HG03025 (cell line): ENCODE measurements around the gene RFX3.
A peak's percentile ranks its signal among the peaks of the same experiment; 100 is the strongest.

ENCODE experiments used
- ATAC-seq: cut with Tn5 transposase; IDR thresholded peaks from one replicate; pipeline ENCODE4 v1.9.1; 2021; ENCODE audit warnings: mild to moderate bottlenecking, moderate library complexity; ENCODE audit not compliant: unreplicated experiment, low FRiP score

The RFX3 gene

GRCh38 chr9:3441197-3441816 is 84.5 kb downstream of the RFX3 start:
- peak; percentile 86 for ATAC-seq

- no peak for ATAC-seq
These were observed 89.0 kb downstream of the RFX3 start for GRCh38 chr9:3436629-3437420.

DNA sequence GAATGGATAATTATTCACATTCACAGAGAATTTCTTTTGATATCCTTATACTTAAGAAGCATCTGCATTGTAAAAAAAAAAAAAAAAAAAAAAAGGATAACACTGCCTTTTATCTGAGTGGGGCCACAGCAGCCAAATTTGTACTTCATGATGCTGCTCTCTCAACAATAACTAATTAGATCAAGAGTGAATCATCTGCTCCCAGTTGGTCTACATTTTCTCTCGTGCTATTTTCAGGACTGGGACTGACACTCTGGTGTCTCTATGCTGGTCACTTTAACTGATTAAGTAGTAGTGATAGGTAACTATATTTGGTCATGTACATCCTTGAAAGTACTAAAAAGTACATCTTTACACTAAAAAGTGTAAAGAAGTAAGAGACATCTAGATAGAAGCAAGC is 90.1 kb downstream of the RFX3 start:
- no peak for ATAC-seq

DNA sequence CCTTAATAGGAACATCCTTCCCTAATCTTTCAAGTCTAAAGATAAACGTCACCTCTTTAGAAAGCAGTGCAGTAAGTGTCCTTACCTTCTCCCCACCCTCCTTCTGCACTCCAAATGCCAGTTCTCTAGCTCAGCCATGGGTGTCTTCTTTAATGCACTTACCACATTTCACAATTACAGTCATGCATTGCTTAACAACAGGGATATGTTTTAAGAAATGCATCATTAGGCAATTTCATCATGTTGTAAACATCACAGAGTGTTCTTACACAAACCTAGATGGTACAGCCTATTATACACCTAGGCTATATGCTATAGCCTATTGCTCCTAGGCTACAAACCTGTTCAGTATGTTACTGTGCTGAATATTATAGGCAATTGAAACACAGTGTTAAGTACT is 91.2 kb downstream of the RFX3 start:
- no peak for ATAC-seq

DNA sequence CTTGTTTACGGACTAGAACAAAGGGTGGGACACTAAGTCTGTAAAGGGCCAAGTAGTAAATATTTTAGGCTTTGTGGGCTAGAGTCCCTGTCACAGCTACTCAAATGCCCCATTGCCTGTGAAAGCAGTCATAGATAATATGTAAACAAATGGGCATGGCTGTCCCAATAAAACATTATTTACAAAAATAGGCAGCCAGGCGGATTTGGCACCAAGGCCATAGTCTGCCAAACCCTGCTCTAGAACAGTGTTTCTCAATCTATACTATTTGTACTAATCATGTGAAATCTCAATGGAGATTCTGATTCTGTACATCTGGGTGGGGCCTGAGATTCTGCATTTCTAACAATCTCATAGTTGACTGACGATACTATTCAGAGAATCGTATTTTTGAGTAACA is 92.0 kb downstream of the RFX3 start:
- no peak for ATAC-seq

- no peak for ATAC-seq
These were observed 92.7 kb downstream of the RFX3 start for GRCh38 chr9:3433066-3433465.

- ATAC-seq: no peak
These were observed 93.9 kb downstream of the RFX3 start for GRCh38 chr9:3431890-3432289.

- no peak for ATAC-seq
These were observed 105.9 kb downstream of the RFX3 start for GRCh38 chr9:3419893-3420292.

DNA sequence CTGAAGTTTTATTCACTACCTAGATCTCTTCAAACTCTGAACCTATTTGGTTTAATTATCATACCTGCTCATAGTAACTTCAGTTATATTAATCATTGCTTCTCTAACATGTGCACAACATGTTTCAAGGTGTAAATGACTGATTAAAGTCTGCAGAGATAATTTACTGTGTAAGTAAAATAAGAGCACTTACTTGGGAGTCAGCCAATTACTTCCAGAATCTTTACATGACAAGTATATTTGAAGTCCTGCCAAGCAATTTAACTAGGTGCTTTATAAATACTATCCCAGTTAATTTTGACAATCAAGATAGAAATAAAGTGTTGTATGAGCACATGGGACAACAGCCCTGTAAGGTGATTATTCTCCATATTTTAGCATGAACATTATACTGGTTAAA is 109.9 kb downstream of the RFX3 start:
- ATAC-seq: no peak

GRCh38 chr9:3413984-3414383 is 111.8 kb downstream of the RFX3 start:
- ATAC-seq: no peak

GRCh38 chr9:3410461-3410860 is 115.3 kb downstream of the RFX3 start:
- ATAC-seq: no peak

- ATAC-seq: no peak
These were observed 116.3 kb downstream of the RFX3 start for GRCh38 chr9:3409453-3409852.

- no peak for ATAC-seq
These were observed 122.5 kb downstream of the RFX3 start for GRCh38 chr9:3403315-3403714.

GRCh38 chr9:3401221-3401954 is 124.4 kb downstream of the RFX3 start:
- no peak for ATAC-seq

- no peak for ATAC-seq
These were observed 127.6 kb downstream of the RFX3 start for GRCh38 chr9:3398232-3398648.

GRCh38 chr9:3397766-3398165 is 128.0 kb downstream of the RFX3 start:
- ATAC-seq: no peak

DNA sequence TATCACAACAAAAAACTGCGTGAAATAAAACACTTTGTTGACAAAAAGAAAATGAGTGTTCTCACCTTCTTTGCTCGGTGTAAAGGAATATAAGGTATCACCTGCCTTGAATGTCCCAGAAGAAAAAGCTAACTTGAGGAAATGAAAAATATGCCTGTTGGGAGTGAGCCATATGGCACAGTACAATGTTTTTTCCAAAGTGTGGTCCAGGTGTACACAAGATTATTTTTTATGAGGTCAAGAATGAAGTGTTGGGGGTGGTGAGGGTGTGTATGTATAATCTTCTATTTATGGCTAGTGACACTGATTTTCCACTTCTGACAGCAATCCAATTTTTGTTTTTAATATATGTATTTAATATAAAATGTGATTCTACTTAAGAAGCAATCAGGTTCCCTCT is 134.4 kb downstream of the RFX3 start:
- no peak for ATAC-seq

- no peak for ATAC-seq
These were observed 139.0 kb downstream of the RFX3 start for GRCh38 chr9:3386753-3387152.

DNA sequence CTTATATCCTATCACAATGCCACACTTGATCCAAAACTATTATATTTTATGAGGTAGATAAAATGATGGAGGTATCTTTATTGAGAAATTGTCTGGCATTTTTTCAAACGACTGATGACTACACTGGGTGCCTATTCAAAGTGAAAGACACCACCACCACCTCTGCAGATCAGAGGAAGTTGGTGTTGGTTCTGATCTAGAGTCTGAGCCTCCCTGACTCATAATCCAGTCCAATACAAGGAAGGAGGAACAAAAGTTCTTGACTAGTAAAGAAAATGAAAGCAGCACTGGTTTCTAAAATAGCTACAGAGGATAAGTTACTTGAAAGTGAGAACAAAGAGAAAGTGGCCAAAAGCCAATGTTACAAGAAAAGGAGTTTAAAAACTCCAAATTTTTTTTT is 139.9 kb downstream of the RFX3 start:
- peak; percentile 81 for ATAC-seq

DNA sequence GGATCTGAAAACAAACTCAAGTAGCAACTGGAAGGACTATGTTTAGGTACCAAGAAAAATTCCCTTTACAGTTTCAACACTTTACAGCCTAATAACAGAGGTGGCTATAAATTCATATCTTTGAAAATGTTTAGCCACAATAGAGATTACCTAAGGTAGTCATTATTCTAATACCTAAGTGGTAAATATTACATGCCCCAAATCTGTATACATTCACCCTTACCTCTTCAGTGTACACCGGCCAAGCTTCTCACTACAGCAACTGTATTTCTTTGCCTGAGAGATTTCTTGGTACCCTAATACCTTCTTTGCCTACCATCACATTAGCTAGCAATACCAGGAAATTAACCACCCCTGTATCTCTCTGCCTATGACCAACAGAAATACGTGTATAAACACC is 154.0 kb downstream of the RFX3 start:
- ATAC-seq: no peak

DNA sequence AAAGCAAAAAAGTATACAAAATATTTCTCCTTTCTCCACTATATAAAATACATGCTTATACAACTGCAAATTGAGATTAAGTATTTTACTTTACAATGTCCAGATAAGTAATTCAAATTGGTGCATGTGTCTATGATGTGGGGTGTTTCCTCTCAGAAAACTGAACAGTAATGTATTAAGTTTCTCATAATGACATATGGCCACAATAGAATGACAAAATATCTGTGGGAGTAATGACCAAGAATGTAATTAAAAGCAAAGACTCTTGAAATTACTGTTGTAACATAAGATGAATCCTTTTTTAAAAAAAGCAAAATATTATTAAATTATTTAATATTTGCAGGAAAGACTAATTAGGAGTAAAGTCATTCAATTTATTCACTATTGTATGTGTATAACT is 155.1 kb downstream of the RFX3 start:
- ATAC-seq: no peak

- no peak for ATAC-seq
These were observed 158.6 kb downstream of the RFX3 start for GRCh38 chr9:3367185-3367584.
